Measurements from ENCODE around the gene CRYBB3. TPM values are rescaled to one million over a fixed set of nuclear protein-coding genes. Genes with fewer than 3 reads are reported as not detected.

The CRYBB3 gene
- total RNA-seq, 1 donor from 2014 or later = not detected

DNA sequence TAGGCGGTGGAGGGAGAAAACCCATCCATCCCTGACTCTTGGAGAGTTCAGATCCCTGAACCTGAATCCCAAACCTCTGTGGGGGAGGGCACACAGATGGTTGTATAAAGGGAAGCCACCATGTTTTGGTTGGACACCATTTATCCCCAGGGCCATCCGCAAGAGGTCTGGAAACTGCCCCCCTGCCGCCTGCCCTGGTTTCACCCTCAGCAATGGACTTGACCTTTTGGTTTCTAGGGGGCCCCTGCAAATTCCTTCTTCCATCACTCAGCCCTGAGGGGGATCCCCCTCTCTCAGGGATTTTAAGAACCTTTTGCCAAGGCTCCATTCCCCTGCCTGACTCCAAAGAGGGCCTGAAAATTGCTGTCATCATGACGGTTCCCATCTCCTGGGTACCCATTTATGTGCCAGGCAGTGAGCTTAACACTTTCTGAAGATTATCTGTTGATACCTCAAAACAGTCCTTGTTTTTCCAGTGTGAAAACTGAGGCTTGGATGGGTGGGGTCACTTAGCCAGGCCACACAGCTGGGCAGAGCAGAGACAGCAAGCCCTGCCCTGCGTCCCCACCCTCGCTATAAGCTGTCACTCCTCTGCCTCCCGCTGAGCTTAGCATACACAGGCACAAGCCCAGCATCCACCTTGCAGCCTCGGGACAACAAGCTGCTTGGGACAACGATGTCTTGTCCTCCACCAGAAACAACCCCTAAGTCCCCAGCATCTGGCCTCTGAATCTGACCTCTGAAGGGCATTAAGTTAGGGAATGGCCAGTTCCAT lies 33.2 kb upstream of the CRYBB3 start:
- Histone ChIP-seq H3K4me3 (no peak overlapping the region), H3K27ac (replicated peaks) (no peak overlapping the region), H3K27me3 (ENCODE audit: low read depth) (no peaks in the 10 kb centered on the region), H3K36me3 (no peaks in the 10 kb centered on the region), H3K9me3 (replicated peaks) (no peaks in the 10 kb centered on the region), H3K4me1 (peaks cover 8% of the 10 kb centered on the region)
- no peak for DNase-seq
- TF ChIP-seq, protein P1, sequence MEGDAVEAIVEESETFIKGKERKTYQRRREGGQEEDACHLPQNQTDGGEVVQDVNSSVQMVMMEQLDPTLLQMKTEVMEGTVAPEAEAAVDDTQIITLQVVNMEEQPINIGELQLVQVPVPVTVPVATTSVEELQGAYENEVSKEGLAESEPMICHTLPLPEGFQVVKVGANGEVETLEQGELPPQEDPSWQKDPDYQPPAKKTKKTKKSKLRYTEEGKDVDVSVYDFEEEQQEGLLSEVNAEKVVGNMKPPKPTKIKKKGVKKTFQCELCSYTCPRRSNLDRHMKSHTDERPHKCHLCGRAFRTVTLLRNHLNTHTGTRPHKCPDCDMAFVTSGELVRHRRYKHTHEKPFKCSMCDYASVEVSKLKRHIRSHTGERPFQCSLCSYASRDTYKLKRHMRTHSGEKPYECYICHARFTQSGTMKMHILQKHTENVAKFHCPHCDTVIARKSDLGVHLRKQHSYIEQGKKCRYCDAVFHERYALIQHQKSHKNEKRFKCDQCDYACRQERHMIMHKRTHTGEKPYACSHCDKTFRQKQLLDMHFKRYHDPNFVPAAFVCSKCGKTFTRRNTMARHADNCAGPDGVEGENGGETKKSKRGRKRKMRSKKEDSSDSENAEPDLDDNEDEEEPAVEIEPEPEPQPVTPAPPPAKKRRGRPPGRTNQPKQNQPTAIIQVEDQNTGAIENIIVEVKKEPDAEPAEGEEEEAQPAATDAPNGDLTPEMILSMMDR (IDR thresholded peaks at IDR 0.05; ENCODE audit: borderline replicate concordance) = no peak
- intact Hi-C loops (cut with micrococcal nuclease) = no loop called here

GRCh38 chr22:25167082-25167481 lies 32.6 kb upstream of the CRYBB3 start:
- H3K36me3 ChIP-seq = no peaks in the 10 kb centered on the region
- H3K4me3 ChIP-seq = no peak overlapping the region
- TF ChIP-seq, protein P1 (IDR thresholded peaks at IDR 0.05; ENCODE audit: borderline replicate concordance) = no peak
- intact Hi-C loops (cut with micrococcal nuclease) = no loop called here
- DNase-seq = no peak
- H3K27me3 ChIP-seq (ENCODE audit: low read depth) = no peaks in the 10 kb centered on the region
- no peaks in the 10 kb centered on the region for H3K9me3 ChIP-seq (replicated peaks)
- H3K4me1 ChIP-seq = peaks cover 8% of the 10 kb centered on the region
- H3K27ac ChIP-seq (replicated peaks) = no peak overlapping the region

DNA sequence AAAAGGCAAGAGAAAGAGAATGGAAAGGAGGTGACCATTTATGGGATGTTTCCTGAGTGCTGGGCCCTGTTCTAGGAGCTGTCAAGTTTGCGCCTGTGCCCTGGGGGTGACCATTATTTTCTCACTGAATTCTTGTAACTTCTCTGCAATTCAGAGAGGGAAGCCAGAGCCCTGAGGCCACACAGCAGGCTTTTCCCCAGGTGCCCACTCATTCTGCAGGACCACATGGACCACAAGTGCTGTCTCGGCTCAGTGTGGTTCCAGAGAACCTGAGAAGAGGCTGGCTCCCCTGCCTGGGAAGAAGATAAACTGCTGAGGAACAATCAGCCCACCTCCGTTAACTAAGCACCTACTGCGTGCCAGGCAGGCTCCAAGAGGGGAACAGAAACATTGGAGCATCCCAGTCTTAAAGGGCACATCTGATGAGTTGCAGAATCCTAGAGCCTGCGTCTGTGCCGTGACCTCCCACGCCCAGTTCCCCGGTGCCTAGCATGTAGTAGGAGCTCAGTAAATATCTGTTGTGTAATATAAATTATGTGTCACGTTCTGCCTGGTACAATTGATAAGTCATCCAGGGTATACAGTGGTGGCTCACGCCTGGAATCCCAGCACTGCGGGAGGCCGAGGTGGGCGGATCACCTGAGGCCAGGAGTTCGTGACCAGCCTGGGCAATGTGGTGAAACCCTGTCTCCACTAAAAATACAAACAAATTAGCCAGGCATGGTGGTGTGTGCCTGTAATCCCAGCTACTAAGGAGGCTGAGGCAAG lies 31.6 kb upstream of the CRYBB3 start:
- Histone ChIP-seq H3K27me3 (ENCODE audit: low read depth) (no peaks in the 10 kb centered on the region), H3K9me3 (replicated peaks) (no peaks in the 10 kb centered on the region), H3K36me3 (no peaks in the 10 kb centered on the region), H3K4me3 (no peak overlapping the region), H3K4me1 (peaks cover 8% of the 10 kb centered on the region), H3K27ac (replicated peaks) (no peak overlapping the region)
- DNase-seq = no peak
- TF ChIP-seq, protein P1 (IDR thresholded peaks at IDR 0.05; ENCODE audit: borderline replicate concordance) = no peak
- intact Hi-C loops (cut with micrococcal nuclease) = no loop called here

- H3K4me1 ChIP-seq = peaks cover 8% of the 10 kb centered on the region
- DNase-seq = no peak
- TF ChIP-seq, protein P1 (IDR thresholded peaks at IDR 0.05; ENCODE audit: borderline replicate concordance) = no peak
- no peaks in the 10 kb centered on the region for H3K9me3 ChIP-seq (replicated peaks)
- no peak overlapping the region for H3K4me3 ChIP-seq
- H3K36me3 ChIP-seq = peaks cover 6% of the 10 kb centered on the region
- H3K27ac ChIP-seq (replicated peaks) = no peak overlapping the region
- intact Hi-C loops (cut with micrococcal nuclease) = no loop called here
- no peaks in the 10 kb centered on the region for H3K27me3 ChIP-seq (ENCODE audit: low read depth)
These were observed 30.2 kb upstream of the CRYBB3 start for GRCh38 chr22:25169278-25170031.

GRCh38 chr22:25170426-25170980 lies 29.2 kb upstream of the CRYBB3 start:
- Histone ChIP-seq H3K4me3 (no peak overlapping the region), H3K36me3 (peaks cover 16% of the 10 kb centered on the region), H3K27ac (replicated peaks) (no peak overlapping the region), H3K9me3 (replicated peaks) (no peaks in the 10 kb centered on the region), H3K27me3 (ENCODE audit: low read depth) (no peaks in the 10 kb centered on the region), H3K4me1 (peaks cover 2% of the 10 kb centered on the region)
- no peak for DNase-seq
- TF ChIP-seq, protein P1 (IDR thresholded peaks at IDR 0.05; ENCODE audit: borderline replicate concordance) = no peak
- intact Hi-C loops (cut with micrococcal nuclease) = no loop called here
